CD4-positive, alpha-beta T cell treated with Interleukin-6 for 4 hours (primary cell): Measurements from ENCODE around the gene CDS2.

Source experiments
- DNase-seq: peaks from one replicate; pipeline ENCODE4 v3.0.0-alpha.2; 2020; ENCODE audit warnings: mixed read lengths

The CDS2 gene

GRCh38 chr20:5214826-5215225 is 88.0 kb downstream of the CDS2 start:
- DNase-seq, result no peak

GRCh38 chr20:5215672-5216304 is 89.0 kb downstream of the CDS2 start:
- no peak for DNase-seq

- no peak for DNase-seq
These were observed 89.9 kb downstream of the CDS2 start for GRCh38 chr20:5216663-5217062.

GRCh38 chr20:5217616-5218015 is 90.8 kb downstream of the CDS2 start:
- no peak for DNase-seq

- DNase-seq, result no peak
These were observed 93.7 kb downstream of the CDS2 start for GRCh38 chr20:5220321-5221060.

- DNase-seq, result no peak
These were observed 94.2 kb downstream of the CDS2 start for GRCh38 chr20:5221061-5221430.

GRCh38 chr20:5222919-5223634 is 96.3 kb downstream of the CDS2 start:
- peak; percentile 61 for DNase-seq

- DNase-seq, result no peak
These were observed 103.7 kb downstream of the CDS2 start for GRCh38 chr20:5230544-5230943.

- no peak for DNase-seq
These were observed 107.3 kb downstream of the CDS2 start for GRCh38 chr20:5234158-5234557.

GRCh38 chr20:5234978-5235377 is 108.2 kb downstream of the CDS2 start:
- DNase-seq, result no peak
